Dendritic cell treated with granulocyte-macrophage colony-stimulating factor and Interleukin-4, amounts not matched to agents 40 ng/mL and 50 ng/mL, for 4 days (primary cell): ENCODE results near the gene SEC16A.
"Not testable (repeated sequence)": the region's sequence is repeated elsewhere in the genome, so short reads cannot be mapped to it uniquely, and the experiment has no call there.

Experiments used
- H3K27ac Mint-ChIP-seq: one replicate; pipeline ENCODE4 v1.8.0; 2022; ENCODE audit warnings: mild to moderate bottlenecking, mixed read lengths
- H3K27me3 Mint-ChIP-seq: one replicate; pipeline ENCODE4 v1.8.0; 2022; ENCODE audit warnings: mild to moderate bottlenecking, mixed read lengths
- H3K36me3 Mint-ChIP-seq: one replicate; pipeline ENCODE4 v1.8.0; 2022; ENCODE audit warnings: low read depth, mixed read lengths
- H3K4me1 Mint-ChIP-seq: one replicate; pipeline ENCODE4 v1.8.0; 2022; ENCODE audit warnings: low read depth, mixed read lengths
- H3K4me3 Mint-ChIP-seq: one replicate; pipeline ENCODE4 v1.8.0; 2022; ENCODE audit warnings: mild to moderate bottlenecking, moderate library complexity, mixed read lengths
- H3K9me3 Mint-ChIP-seq: one replicate; pipeline ENCODE4 v1.8.0; 2022; ENCODE audit warnings: mixed read lengths
- intact Hi-C: fragments of 100-400 bp; cut with micrococcal nuclease; formaldehyde crosslinking; loops from one replicate; pipeline ENCODE4 v1.15.0; 2022

Gene SEC16A

GRCh38 chr9:136419092-136419420, 63.8 kb downstream of the SEC16A start:
- Mint-ChIP-seq H3K4me3 (no peak overlapping the region), H3K27me3 (no peaks in the 10 kb centered on the region), H3K4me1 (no peaks in the 10 kb centered on the region), H3K36me3 (peaks cover 100% of the 10 kb centered on the region), H3K9me3 (no peaks in the 10 kb centered on the region), H3K27ac (no peak overlapping the region)
- intact Hi-C loops = no loop called here

GRCh38 chr9:136418182-136419091, 64.4 kb downstream of the SEC16A start:
- Mint-ChIP-seq H3K36me3 (peaks cover 100% of the 10 kb centered on the region), H3K27ac (no peak overlapping the region), H3K9me3 (no peaks in the 10 kb centered on the region), H3K4me1 (no peaks in the 10 kb centered on the region), H3K4me3 (no peak overlapping the region), H3K27me3 (no peaks in the 10 kb centered on the region)
- intact Hi-C loops = no loop called here

GRCh38 chr9:136416914-136417313, 65.9 kb downstream of the SEC16A start:
- Mint-ChIP-seq H3K27ac (no peak overlapping the region), H3K36me3 (peaks cover 100% of the 10 kb centered on the region), H3K4me1 (peaks cover 2% of the 10 kb centered on the region), H3K27me3 (no peaks in the 10 kb centered on the region), H3K9me3 (no peaks in the 10 kb centered on the region), H3K4me3 (no peak overlapping the region)
- intact Hi-C loops = no loop called here

GRCh38 chr9:136416427-136416826, 66.4 kb downstream of the SEC16A start:
- intact Hi-C loops = no loop called here
- Mint-ChIP-seq H3K27me3 (no peaks in the 10 kb centered on the region), H3K36me3 (peaks cover 95% of the 10 kb centered on the region), H3K9me3 (no peaks in the 10 kb centered on the region), H3K4me3 (no peak overlapping the region), H3K4me1 (peaks cover 7% of the 10 kb centered on the region), H3K27ac (no peak overlapping the region)

DNA sequence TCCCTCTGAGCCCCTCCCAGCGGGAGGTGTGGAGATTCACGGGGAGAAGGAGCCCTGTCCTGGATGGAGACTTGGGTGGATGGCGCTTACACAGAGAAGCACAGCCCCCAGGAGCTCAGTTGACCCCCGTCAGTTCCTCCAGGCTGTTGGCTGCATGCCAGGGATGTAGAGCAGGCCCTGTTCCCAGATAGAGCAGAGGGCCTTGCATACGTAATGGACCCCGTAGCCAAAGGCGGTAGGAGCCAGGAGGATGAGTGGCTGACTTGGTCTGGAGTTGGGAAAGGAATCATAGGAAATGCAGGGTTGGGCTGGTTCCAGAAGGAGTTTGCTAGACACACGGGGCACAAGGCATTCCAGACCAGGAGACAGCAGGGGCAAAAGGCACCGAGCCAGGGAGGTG, 69.9 kb downstream of the SEC16A start:
- intact Hi-C loops = no loop called here
- Mint-ChIP-seq H3K9me3 (no peaks in the 10 kb centered on the region), H3K36me3 (peaks cover 86% of the 10 kb centered on the region), H3K4me3 (no peak overlapping the region), H3K27me3 (no peaks in the 10 kb centered on the region), H3K27ac (no peak overlapping the region), H3K4me1 (peaks cover 34% of the 10 kb centered on the region)

- Mint-ChIP-seq H3K27me3 (no peaks in the 10 kb centered on the region), H3K4me3 (peak overlapping the region; percentile 88), H3K27ac (peak overlapping the region; percentile 89), H3K36me3 (peaks cover 86% of the 10 kb centered on the region), H3K4me1 (peaks cover 37% of the 10 kb centered on the region), H3K9me3 (no peaks in the 10 kb centered on the region)
- intact Hi-C loops = no loop called here
These were observed 71.5 kb downstream of the SEC16A start for GRCh38 chr9:136411378-136411777.

DNA sequence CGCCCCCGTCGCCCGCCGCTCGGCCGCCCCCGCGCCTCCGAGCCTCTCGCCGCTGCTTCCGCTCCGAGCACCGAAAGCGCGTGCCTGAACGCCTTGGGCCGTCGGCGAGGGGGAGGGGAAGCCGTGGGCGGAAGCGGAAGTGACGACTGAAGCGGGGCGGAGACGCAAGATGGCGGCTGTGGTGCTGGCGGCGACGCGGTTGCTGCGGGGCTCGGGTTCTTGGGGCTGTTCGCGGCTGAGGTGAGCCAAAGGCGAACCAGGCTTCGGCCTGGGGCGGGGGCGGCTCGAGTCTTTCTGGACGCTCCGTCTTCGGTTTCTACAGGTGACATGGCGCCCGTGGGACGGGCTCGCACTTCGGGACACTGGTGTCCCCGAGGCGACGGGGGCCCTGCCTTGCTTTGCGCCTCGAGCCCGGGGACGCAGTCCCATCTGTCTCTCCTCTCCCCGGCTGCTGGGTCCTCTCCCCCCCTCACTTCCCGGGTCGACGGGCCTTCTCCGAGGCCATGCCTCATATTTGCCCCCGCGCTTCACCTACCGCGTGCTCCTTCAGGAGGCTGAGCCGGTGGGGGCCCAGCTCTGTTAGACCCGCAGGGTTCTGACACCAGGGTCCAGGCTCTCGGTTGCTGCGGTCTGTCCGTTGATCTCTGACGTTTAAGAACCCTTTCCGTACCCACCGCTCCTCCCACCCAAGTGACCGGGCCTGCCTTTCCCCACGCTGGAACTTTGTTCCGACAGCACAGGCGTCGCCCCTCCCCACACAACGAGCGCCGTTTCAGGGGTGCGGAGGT, 72.1 kb downstream of the SEC16A start, which contains the start of the genes ENTR1 and PMPCA:
Gene ENTR1, minus strand, starts transcription at position 115 of the 788 bp plus-strand sequence. CDS start 217 bp downstream, outside the sequence.
Gene PMPCA, plus strand, starts transcription at position 159 of the 788 bp plus-strand sequence. Its CDS starts 11 bp downstream, at position 170.
- H3K27ac Mint-ChIP-seq = peak within 1 kb of the TSS; percentile 89
- H3K27me3 Mint-ChIP-seq = no peaks in the 10 kb centered on the region
- peaks cover 86% of the 10 kb centered on the region for H3K36me3 Mint-ChIP-seq
- no peaks in the 10 kb centered on the region for H3K9me3 Mint-ChIP-seq
- peak within 1 kb of the TSS; percentile 88 for H3K4me3 Mint-ChIP-seq
- intact Hi-C loops = no loop called here
- H3K4me1 Mint-ChIP-seq = peaks cover 37% of the 10 kb centered on the region

DNA sequence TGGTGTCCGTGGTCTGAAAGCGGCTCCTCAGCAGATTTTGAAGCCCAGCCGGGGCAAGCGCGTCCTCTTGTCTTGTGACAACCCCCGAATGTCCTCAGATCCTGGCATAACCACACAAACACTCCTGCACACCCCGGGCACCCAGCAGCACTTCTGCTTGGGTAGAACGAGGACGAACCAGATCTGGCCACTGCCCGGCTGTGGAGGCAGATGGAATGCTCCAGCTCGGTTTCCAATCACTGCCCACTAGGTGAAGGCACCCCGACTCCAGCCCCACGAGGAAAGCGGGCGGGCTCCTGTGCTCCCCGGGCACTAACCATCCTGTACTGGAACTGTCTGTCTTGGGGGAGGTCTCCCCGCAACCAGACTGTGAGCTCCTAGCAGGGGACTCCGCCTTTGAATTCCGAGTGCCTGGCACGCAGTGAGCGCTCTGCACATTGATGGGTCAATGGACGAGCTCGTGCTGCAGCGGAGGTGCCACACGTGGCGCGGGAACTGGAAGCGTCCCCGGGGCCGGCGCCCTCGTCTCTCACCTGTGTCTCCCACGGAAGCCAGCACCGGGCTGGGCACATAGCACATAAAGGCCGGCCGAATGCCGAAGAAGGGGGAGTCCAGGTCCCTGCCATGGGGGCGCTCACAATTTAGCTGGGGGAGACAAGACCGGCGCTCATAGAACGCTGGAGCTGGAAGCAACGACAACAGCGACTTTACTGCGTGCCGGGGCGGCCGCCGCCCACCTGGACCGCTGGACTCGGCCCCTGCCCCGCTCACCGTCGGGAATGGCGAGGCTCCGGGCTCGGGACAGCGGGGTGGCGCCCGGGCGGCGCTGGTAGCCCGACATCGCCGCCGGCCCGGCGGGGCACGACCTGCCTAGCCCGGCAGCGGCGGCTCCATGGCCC, 73.0 kb downstream of the SEC16A start:
- H3K9me3 Mint-ChIP-seq = no peaks in the 10 kb centered on the region
- H3K27me3 Mint-ChIP-seq = no peaks in the 10 kb centered on the region
- peak overlapping the region; percentile 89 for H3K27ac Mint-ChIP-seq
- intact Hi-C loops = loop anchor here (10.0 kb wide), 1 partner anchor 75 kb away; the partner anchor contains the start of gene SEC16A
- H3K4me3 Mint-ChIP-seq = peak overlapping the region; percentile 88
- peaks cover 40% of the 10 kb centered on the region for H3K4me1 Mint-ChIP-seq
- peaks cover 86% of the 10 kb centered on the region for H3K36me3 Mint-ChIP-seq

GRCh38 chr9:136407911-136408310, 74.9 kb downstream of the SEC16A start:
- intact Hi-C loops = loop anchor here (10.0 kb wide), 1 partner anchor 77 kb away; the partner anchor contains the start of gene SEC16A
- Mint-ChIP-seq H3K4me1 (peaks cover 51% of the 10 kb centered on the region), H3K36me3 (peaks cover 86% of the 10 kb centered on the region), H3K9me3 (no peaks in the 10 kb centered on the region), H3K4me3 (no peak overlapping the region), H3K27ac (peak overlapping the region; percentile 89), H3K27me3 (no peaks in the 10 kb centered on the region)

GRCh38 chr9:136407061-136407460, 75.8 kb downstream of the SEC16A start:
- H3K27me3 Mint-ChIP-seq = not testable (repeated sequence)
- peaks cover 51% of the 10 kb centered on the region for H3K4me1 Mint-ChIP-seq

GRCh38 chr9:136405904-136406303, 76.9 kb downstream of the SEC16A start:
- not testable (repeated sequence) for H3K9me3 Mint-ChIP-seq, H3K27ac Mint-ChIP-seq, H3K4me3 Mint-ChIP-seq, H3K27me3 Mint-ChIP-seq
- Mint-ChIP-seq H3K4me1 (peaks cover 39% of the 10 kb centered on the region), H3K36me3 (peaks cover 92% of the 10 kb centered on the region)
- intact Hi-C loops = loop anchor here (10.0 kb wide), 1 partner anchor 79 kb away; the partner anchor contains the start of gene SEC16A

More at GRCh38 chr9:136407061-136407460, 75.8 kb downstream of the SEC16A start:
- H3K4me3 Mint-ChIP-seq, H3K9me3 Mint-ChIP-seq, H3K27ac Mint-ChIP-seq: not testable (repeated sequence)
- H3K36me3 Mint-ChIP-seq = peaks cover 86% of the 10 kb centered on the region
- intact Hi-C loops = loop anchor here (10.0 kb wide), 1 partner anchor 78 kb away; the partner anchor contains the start of gene SEC16A

DNA sequence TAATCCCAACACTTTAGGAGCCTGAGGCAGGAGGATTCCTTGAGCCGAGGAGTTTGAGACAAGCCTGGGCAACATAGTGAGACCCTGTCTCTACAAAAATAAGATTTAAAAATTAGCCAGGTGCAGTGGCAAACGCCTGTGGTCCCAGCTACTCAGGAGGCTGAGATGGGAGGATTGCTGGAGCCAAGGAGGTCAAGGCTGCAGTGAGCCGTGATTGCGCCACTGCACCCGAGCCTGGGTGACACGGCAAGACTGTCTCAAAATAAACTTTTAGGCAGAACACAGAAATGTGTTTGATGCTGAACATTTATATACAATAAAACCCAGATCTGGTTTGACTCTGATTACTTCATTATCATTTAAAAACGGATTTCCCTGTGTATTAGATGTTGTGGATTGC, 77.4 kb downstream of the SEC16A start:
- Mint-ChIP-seq H3K27ac (no peak overlapping the region), H3K4me3 (no peak overlapping the region), H3K4me1 (peaks cover 41% of the 10 kb centered on the region), H3K36me3 (peaks cover 88% of the 10 kb centered on the region), H3K9me3 (no peaks in the 10 kb centered on the region), H3K27me3 (no peaks in the 10 kb centered on the region)
- intact Hi-C loops = loop anchor here (10.0 kb wide), 1 partner anchor 79 kb away; the partner anchor contains the start of gene SEC16A

DNA sequence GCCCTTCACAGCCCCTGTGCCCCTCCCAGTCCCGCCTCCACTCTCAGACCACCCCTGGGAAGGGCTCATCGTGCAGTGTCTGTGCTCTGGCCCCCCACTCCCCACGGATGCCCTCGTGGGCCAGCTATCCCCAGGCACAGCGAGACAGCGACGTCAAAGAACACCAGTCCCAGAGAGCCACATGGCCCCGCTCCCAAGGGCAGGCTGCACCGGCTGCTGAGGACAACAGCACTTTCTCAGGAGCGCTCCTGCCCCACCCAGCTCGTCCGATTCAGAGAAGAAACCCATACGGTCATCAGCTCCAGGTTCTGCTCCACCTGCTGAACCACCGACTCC, 78.1 kb downstream of the SEC16A start:
- H3K36me3 Mint-ChIP-seq = peaks cover 83% of the 10 kb centered on the region
- H3K4me1 Mint-ChIP-seq = peaks cover 40% of the 10 kb centered on the region
- H3K4me3 Mint-ChIP-seq = no peak overlapping the region
- no peaks in the 10 kb centered on the region for H3K27me3 Mint-ChIP-seq
- intact Hi-C loops = loop anchor here (10.0 kb wide), 1 partner anchor 80 kb away; the partner anchor contains the start of gene SEC16A
- H3K27ac Mint-ChIP-seq = no peak overlapping the region
- H3K9me3 Mint-ChIP-seq = no peaks in the 10 kb centered on the region
